HEK293T (cell line): ENCODE results near the gene DMD.

Experiments used
- BHLHE40 ChIP-seq: fragments of 450-650 bp; IDR thresholded peaks from 2 replicates; pipeline ENCODE4 v1.6.1; 2016; ENCODE audit warnings: mild to moderate bottlenecking, moderate library complexity, borderline replicate concordance
- CTBP1 ChIP-seq: fragments of 450-650 bp; IDR thresholded peaks from 2 replicates; pipeline ENCODE4 v1.6.1; 2016; ENCODE audit warnings: borderline replicate concordance
- FOXM1 ChIP-seq: fragments of 450-650 bp; IDR thresholded peaks from 2 replicates; pipeline ENCODE4 v1.6.1; 2017; ENCODE audit warnings: mild to moderate bottlenecking, borderline replicate concordance
- NFRKB ChIP-seq: fragments of 450-650 bp; IDR thresholded peaks from 2 replicates; pipeline ENCODE4 v1.6.1; 2016; ENCODE audit warnings: mild to moderate bottlenecking, moderate library complexity
- SP1 ChIP-seq: fragments of 450-650 bp; IDR thresholded peaks from 2 replicates; pipeline ENCODE4 v1.6.1; 2017
- TARDBP ChIP-seq: fragments of 450-650 bp; IDR thresholded peaks from 2 replicates; pipeline ENCODE4 v1.6.1; 2016
- ZNF384 ChIP-seq: fragments of 450-650 bp; IDR thresholded peaks from 2 replicates; pipeline ENCODE4 v1.6.1; 2016
- TF ChIP-seq, protein P1 (sequence below): fragments of 450-650 bp; IDR thresholded peaks from 2 replicates; pipeline ENCODE4 v1.6.1; 2016

DNA sequence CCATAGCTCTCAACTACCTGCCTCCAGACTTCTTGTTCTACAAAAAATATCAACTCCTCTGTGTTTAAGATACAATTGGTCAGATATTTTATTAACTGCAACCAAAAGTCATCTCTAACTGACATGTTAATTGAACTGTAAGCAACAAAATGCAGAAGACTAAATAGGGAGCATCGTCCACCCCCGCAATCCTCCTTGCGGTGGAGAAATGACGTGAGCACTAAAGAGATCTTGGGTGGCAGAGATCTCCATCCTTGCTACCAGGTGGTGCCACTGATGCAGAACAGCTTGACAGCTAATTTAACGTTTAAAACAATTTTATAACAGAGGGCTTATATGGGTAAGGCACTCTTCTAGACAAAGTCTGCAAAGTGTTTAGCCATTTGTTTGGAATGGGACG, 1975.1 kb downstream of the DMD start:
- TF ChIP-seq BHLHE40 (no peak), NFRKB (no peak), CTBP1 (no peak), TARDBP (no peak), ZNF384 (no peak), FOXM1 (no peak), SP1 (no peak)
- TF ChIP-seq, protein P1, sequence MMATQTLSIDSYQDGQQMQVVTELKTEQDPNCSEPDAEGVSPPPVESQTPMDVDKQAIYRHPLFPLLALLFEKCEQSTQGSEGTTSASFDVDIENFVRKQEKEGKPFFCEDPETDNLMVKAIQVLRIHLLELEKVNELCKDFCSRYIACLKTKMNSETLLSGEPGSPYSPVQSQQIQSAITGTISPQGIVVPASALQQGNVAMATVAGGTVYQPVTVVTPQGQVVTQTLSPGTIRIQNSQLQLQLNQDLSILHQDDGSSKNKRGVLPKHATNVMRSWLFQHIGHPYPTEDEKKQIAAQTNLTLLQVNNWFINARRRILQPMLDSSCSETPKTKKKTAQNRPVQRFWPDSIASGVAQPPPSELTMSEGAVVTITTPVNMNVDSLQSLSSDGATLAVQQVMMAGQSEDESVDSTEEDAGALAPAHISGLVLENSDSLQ = no peak
